GM18517 (cell line): ENCODE results near the gene SPSB3.
"Not testable (repeated sequence)": the region's sequence is repeated elsewhere in the genome, so short reads cannot be mapped to it uniquely, and the experiment has no call there.

ENCODE experiments used
- ATAC-seq: cut with Tn5 transposase; IDR thresholded peaks from one replicate; pipeline ENCODE4 v1.9.1; 2021; ENCODE audit warnings: mild to moderate bottlenecking, moderate library complexity; ENCODE audit not compliant: unreplicated experiment

The SPSB3 gene

DNA sequence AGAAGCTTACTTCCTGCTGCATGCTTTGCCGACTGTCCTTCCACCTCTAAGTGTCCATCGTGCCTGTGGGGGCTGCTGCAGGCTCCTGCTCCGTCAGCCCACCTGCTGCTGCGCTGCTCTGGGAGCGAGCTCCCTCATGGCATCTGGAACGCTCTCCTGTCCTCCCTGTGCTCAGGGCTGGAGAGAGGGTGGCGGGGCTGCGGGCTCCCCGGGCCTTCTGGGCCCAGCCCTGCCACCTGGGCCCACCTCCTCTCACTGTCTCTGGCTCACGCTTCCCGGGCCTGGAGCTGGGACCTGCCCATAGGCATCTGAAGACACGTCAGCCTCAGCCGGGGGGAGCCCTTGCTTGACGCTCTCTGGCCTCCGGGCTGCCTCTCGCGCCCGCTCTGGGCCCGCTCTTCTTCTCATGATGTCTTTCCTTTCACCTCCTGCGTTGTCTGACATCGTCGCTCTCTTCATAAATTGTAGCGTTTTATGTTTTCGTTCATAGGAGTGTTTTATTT is 38.0 kb downstream of the SPSB3 start:
- ATAC-seq, result no peak

DNA sequence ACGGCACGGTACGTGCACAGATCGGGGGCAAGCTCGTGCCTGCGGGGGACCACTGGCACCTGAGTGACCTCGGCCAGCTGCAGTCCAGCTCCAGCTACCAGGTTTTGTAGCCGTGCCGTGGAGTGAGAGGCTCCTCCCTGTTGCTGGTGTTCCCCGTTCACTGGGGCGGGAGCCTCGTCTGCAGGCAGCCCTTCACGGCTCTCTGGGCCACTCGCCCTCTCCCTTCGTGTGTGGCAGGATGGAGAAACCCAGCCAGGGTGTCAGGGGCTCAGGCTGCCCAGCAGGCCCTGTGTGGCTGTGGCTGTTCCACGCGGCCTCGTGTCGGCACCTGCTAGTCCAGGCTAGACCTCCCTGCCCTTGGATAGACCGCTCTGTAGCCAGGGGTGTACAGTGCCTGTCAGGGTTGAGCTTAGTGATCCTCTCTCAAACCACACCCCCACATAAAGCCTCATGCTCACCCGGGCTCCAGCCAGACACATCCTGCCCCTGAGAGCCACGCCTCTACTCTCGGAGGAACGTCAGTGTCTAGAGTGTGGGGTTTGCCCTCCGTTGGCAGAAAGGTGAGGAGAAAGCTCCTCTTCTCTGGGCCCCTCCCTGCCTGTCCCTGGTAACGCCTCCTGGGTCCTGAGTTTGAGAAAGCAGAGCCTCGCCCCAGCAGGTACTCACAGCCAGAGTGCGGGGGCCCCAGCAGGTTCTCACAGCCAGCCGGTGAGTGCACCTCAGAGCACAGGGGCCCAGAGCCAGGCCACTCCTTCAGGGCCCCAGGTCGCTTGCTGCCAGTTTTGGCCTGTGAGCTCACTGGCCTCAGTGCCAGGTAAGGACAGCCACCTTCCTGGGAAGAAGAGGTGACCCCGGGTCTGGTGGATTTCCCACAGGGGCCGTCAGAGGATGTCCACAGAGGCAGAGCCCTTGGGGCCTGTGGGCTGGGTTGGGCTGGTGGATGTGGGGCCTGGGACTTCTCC is 38.7 kb downstream of the SPSB3 start:
- ATAC-seq, result no peak

- no peak for ATAC-seq
These were observed 40.7 kb downstream of the SPSB3 start for GRCh38 chr16:1741553-1742165.

GRCh38 chr16:1740781-1741490 is 41.4 kb downstream of the SPSB3 start:
- no peak for ATAC-seq

DNA sequence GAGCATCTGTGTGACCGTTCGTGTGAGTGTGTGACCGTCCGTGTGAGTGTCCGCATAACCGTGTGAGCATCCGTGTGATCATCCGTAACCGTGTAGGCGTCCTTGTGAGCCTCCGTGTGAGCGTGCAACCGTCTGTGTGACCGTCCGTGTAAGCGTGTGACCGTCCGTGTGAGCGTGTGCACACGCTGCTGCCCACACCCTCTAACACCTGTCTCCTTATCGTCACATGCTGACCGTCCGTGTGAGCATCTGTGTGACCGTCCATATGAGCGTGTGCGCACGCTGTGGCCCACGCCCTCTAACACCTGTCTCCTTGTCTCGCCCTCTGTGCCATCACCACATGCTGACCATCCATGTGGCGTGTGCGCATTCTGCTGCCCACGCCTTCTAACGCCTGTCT is 42.1 kb downstream of the SPSB3 start:
- no peak for ATAC-seq

- ATAC-seq, result no peak
These were observed 47.6 kb downstream of the SPSB3 start for GRCh38 chr16:1734816-1735215.

DNA sequence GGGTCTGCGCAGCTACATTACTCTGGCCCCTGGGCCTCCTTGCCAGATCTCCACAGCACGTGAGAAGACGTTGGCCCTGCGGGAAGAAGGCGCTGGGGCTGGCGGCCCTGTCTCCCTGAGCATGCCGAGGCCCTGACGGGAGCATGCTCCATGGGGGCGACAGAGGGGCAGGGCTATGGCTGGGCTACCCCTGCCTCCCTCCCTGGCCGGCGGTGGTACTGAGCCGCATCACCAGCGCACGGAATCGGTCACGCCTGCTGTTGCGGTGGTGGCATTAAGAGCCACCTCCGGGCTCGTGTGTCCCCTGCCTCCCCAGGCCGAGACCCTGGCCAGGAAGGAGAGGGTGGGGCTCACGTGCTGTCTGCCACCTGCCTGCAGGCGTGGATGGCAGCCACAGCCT is 48.2 kb downstream of the SPSB3 start:
- no peak for ATAC-seq

- ATAC-seq, result not testable (repeated sequence)
These were observed 49.8 kb downstream of the SPSB3 start for GRCh38 chr16:1732551-1732987.

DNA sequence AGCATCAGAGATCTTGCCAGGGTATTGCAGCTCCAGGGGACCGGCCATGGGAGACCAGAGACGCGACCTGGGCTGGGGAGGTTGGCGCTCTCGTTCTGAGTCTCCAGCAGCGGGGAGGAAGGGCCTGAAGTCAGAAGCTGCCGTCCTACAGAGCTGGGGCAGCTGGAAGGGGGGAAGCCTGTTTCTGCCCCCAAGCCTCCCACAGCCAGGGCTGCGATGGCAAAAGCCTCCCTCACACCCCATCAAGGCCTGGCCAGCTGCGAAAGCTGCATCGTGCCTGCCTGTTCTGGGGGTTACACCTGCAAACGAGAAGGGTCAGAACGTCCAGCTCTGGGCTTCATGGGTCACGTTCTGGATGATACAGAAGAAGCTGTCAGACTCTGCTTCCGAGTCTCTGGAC is 50.3 kb downstream of the SPSB3 start:
- ATAC-seq, result no peak

- ATAC-seq, result no peak
These were observed 50.8 kb downstream of the SPSB3 start for GRCh38 chr16:1731603-1732002.

GRCh38 chr16:1731073-1731472 is 51.3 kb downstream of the SPSB3 start:
- ATAC-seq, result no peak

GRCh38 chr16:1729445-1729844 is 52.9 kb downstream of the SPSB3 start:
- ATAC-seq, result no peak

- no peak for ATAC-seq
These were observed 53.3 kb downstream of the SPSB3 start for GRCh38 chr16:1729026-1729425.

DNA sequence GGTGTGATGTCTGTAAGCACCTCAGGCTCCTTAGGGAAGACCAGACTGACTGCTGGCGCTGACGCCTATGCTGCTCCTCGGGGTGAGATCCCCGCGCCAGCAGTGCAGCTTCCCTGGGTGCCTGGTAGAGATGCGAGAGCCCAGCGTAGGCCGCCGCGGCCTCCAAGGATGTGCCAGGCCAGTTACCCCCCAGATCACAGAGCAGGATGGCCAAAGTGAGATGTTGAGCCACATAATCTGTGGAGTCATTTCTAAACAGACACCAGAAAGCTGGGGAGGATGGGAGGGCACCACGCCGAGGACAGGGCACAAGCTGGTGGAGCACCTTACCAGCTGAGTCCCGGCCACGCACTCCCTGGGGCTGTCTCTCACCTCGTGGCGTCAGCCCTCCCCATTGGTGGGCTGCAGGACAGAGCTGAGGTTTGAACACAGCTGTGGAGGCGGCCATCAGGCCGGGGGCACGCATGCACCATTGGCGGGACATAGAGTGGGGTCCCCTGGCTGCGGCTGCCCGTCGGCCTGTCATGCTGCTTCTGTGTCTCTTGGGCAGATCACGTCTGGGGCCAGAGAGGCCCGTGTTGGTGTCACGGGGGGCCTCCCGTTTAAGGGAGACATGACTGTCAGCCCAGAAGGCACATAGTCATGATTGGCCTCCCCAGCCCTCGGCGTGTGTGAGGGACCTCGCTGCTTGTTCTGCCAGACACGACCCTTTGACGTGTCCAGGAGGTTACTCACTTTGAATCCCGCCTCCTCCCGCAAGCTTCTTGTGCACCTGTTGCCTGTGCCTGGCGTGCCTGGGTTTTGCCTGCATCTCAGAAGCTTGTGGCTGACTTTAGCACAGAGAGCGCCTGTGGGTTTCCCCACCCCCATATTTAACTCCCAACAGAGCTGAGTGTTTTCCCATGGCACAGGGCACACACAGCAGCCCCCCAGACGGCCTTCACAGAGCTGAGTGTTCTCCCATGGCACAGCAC is 54.4 kb downstream of the SPSB3 start:
- ATAC-seq, result no peak
